Uterus (tissue), 2 donors: ENCODE measurements around the gene CCNL2.
"Not testable (repeated sequence)": the region's sequence is repeated elsewhere in the genome, so short reads cannot be mapped to it uniquely, and the experiment has no call there.

Experiments used
- CTCF ChIP-seq, 4 experiments: fragments of 200-600 bp in 2 of 4; fragments of 450-650 bp in 2 of 4; sonication (generic) in 2 of 4; IDR thresholded peaks; one replicate each; pipeline ENCODE4 v1.5.1; 2016 to 2019; ENCODE audit warnings: antibody characterized with exemption in 4 of 4, mild to moderate bottlenecking in 2 of 4, moderate library complexity in 1 of 4
- POLR2A ChIP-seq, 2 donors: fragments of 450-650 bp; IDR thresholded peaks; one replicate each; pipeline ENCODE4 v1.6.1; 2016; ENCODE audit warnings: antibody characterized with exemption in 2 of 2, mild to moderate bottlenecking in 1 of 2, moderate library complexity in 1 of 2

- not testable (repeated sequence) for TF ChIP-seq CTCF, POLR2A (IDR thresholded peaks at IDR 0.05)
Observed at GRCh38 chr1:1402901-1403392, 3.8 kb upstream of the CCNL2 start.
